ENCODE results near the gene TRERF1. TPM values are rescaled to one million over a fixed set of nuclear protein-coding genes. Genes with fewer than 3 reads are reported as not detected.
"Not testable (repeated sequence)": the region's sequence is repeated elsewhere in the genome, so short reads cannot be mapped to it uniquely, and the experiment has no call there.

Gene TRERF1
- total RNA-seq, 4 donors from 2014 or later, result 3.3 to 16.3 (median 7.2) TPM

GRCh38 chr6:42211726-42212125 is 240.0 kb downstream of the TRERF1 start:
- H3K27ac ChIP-seq, result no peak overlapping the region
- no peak for DNase-seq
- peaks cover 0 to 3% of the 10 kb centered on the region in 2 donors for H3K4me1 ChIP-seq
- no peaks in the 10 kb centered on the region for H3K9me3 ChIP-seq
- intact Hi-C loops (cut with DNase I; ENCODE audit: low total_unique reads), result no loop called here
- TF ChIP-seq CTCF (IDR thresholded peaks at IDR 0.05) (no peak), POLR2A (IDR thresholded peaks at IDR 0.05) (no peak)
- H3K27me3 ChIP-seq, result no peaks in the 10 kb centered on the region
- H3K4me3 ChIP-seq, result no peak overlapping the region
- no peaks in the 10 kb centered on the region for H3K36me3 ChIP-seq

DNA sequence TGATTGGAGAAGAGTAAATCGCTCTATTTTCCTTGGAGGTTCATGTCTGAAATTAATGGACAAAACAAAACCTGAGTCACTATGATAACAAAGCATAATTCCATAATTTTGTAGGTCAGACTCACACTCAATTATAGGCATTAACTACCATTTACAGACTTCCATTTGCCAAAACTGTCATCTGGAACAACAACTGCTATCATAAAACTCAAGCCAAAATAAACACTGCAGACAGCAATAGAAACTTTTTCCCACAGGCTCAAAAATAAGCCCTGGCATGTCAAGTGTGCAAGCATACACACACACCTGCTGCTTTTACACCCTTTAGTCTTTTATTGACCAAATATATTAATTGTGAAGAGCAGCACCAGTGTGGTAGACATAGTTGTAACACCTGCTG is 241.2 kb downstream of the TRERF1 start:
- no peak for DNase-seq
- H3K27ac ChIP-seq, result no peak overlapping the region
- H3K27me3 ChIP-seq, result no peaks in the 10 kb centered on the region
- TF ChIP-seq POLR2A (IDR thresholded peaks at IDR 0.05) (no peak), CTCF (IDR thresholded peaks at IDR 0.05) (no peak)
- no peaks in the 10 kb centered on the region for H3K9me3 ChIP-seq
- intact Hi-C loops (cut with DNase I; ENCODE audit: low total_unique reads), result no loop called here
- no peak overlapping the region for H3K4me3 ChIP-seq
- H3K36me3 ChIP-seq, result no peaks in the 10 kb centered on the region
- H3K4me1 ChIP-seq, result no peaks in the 10 kb centered on the region

DNA sequence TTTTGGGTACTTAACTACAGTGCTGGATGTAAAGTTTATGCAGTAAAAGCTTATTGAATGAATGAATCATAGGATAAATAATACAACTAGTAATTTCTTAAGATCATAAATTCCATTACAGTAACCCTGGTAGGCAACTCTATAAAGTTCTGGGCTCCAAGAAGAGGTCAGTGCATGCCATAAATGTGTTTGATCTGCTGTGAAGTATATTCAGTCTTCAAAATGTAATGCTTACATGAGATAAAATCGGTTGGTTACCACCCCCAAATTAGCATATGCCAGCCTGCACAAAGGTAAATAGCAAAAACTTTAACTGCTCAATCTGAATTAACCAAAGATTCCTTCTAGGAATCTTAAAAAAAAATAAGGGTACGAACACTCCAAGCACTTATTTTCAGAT is 244.2 kb downstream of the TRERF1 start:
- H3K4me1 ChIP-seq; H3K4me3 ChIP-seq; H3K27ac ChIP-seq; H3K36me3 ChIP-seq; H3K9me3 ChIP-seq; intact Hi-C loops (cut with DNase I; ENCODE audit: low total_unique reads); H3K27me3 ChIP-seq; DNase-seq: not testable (repeated sequence)

DNA sequence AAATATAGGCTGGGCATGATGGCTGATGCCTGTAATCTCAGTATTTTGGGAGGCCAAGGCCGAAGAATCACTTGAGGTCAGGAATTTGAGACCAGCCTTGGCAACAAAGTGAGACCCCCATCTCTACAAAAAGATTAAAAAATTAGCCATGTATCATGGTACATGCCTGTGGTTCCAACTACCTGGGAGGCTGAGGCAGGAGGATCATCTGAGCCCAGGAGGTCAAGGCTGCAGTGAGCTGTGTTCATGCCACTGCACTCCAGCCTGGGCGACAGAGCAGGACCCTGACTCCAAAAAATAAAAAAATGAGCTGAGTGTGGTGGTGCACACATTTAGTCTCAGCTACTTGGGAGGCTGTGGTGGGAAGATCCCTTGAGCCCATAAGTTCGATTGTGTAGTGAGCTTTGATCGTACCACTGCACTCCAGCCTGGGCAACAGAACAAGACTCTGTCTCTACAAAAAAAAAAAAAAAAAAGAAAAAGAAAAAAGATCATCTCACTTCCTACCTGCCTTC is 246.9 kb downstream of the TRERF1 start:
- no peaks in the 10 kb centered on the region for H3K36me3 ChIP-seq
- DNase-seq, result no peak

GRCh38 chr6:42203183-42203582 is 248.5 kb downstream of the TRERF1 start:
- no peaks in the 10 kb centered on the region for H3K36me3 ChIP-seq
- intact Hi-C loops (cut with DNase I; ENCODE audit: low total_unique reads), result no loop called here
- H3K4me1 ChIP-seq, result no peaks in the 10 kb centered on the region
- TF ChIP-seq POLR2A (IDR thresholded peaks at IDR 0.05) (no peak), CTCF (IDR thresholded peaks at IDR 0.05) (no peak)
- H3K9me3 ChIP-seq, result no peaks in the 10 kb centered on the region
- no peak for DNase-seq
- no peak overlapping the region for H3K4me3 ChIP-seq
- no peak overlapping the region for H3K27ac ChIP-seq
- no peaks in the 10 kb centered on the region for H3K27me3 ChIP-seq

More for the DNA sequence above, 246.9 kb downstream of the TRERF1 start:
- H3K4me1 ChIP-seq, result no peaks in the 10 kb centered on the region
- no peaks in the 10 kb centered on the region for H3K27me3 ChIP-seq
- no peak overlapping the region for H3K4me3 ChIP-seq
- intact Hi-C loops (cut with DNase I; ENCODE audit: low total_unique reads), result no loop called here
- no peak for TF ChIP-seq POLR2A (IDR thresholded peaks at IDR 0.05)
- no peak for TF ChIP-seq CTCF (IDR thresholded peaks at IDR 0.05)
- H3K9me3 ChIP-seq, result no peaks in the 10 kb centered on the region
- H3K27ac ChIP-seq, result no peak overlapping the region

GRCh38 chr6:42202131-42202915 is 249.4 kb downstream of the TRERF1 start:
- H3K4me3 ChIP-seq; H3K9me3 ChIP-seq; H3K36me3 ChIP-seq; H3K4me1 ChIP-seq; DNase-seq; H3K27me3 ChIP-seq; intact Hi-C loops (cut with DNase I; ENCODE audit: low total_unique reads): not testable (repeated sequence)
- H3K27ac ChIP-seq, result peak overlapping the region in 1 of 2 donors; percentile 80
